GM23338 (cell line): ENCODE measurements around the gene LMO7. TPM values are rescaled to one million over a fixed set of nuclear protein-coding genes. Genes with fewer than 3 reads are reported as not detected.

Source experiments
- ATAC-seq: fragments of 200-7000 bp; cut with Tn5 transposase; 3 replicates; pipeline ENCODE4 v1.9.1; 2020
- DNase-seq: peaks from one replicate; pipeline ENCODE4 v3.0.0-alpha.2; 2015; ENCODE audit warnings: low spot score
- H2AFZ ChIP-seq: fragments of 200-600 bp; sonication (generic); 2 replicates; pipeline ENCODE4 v1.8.0; 2016; ENCODE audit warnings: antibody characterized with exemption, mild to moderate bottlenecking, moderate library complexity
- H3F3A ChIP-seq: fragments of 200-600 bp; sonication (generic); replicated peaks from 2 replicates; pipeline ENCODE4 v1.8.0; 2017; ENCODE audit warnings: antibody characterized with exemption, mixed run types, low read depth
- H3K27ac ChIP-seq: fragments of 200-600 bp; sonication (generic); 2 replicates; pipeline ENCODE4 v1.6.1; 2016; ENCODE audit warnings: low read depth
- H3K27me3 ChIP-seq: fragments of 200-600 bp; sonication (generic); 2 replicates; pipeline ENCODE4 v1.8.0; 2016; ENCODE audit warnings: mild to moderate bottlenecking, mixed run types, moderate library complexity; ENCODE audit not compliant: insufficient read depth
- H3K36me3 ChIP-seq: fragments of 200-600 bp; sonication (generic); 2 replicates; pipeline ENCODE4 v1.8.0; 2016; ENCODE audit warnings: mild to moderate bottlenecking; ENCODE audit not compliant: insufficient read depth
- H3K4me1 ChIP-seq: fragments of 200-600 bp; sonication (generic); 2 replicates; pipeline ENCODE4 v1.8.0; 2016; ENCODE audit warnings: mild to moderate bottlenecking, moderate library complexity; ENCODE audit not compliant: insufficient read depth
- H3K4me2 ChIP-seq: fragments of 200-600 bp; sonication (generic); 2 replicates; pipeline ENCODE4 v1.7.1; 2017; ENCODE audit warnings: mixed run types
- H3K4me3 ChIP-seq: fragments of 200-600 bp; sonication (generic); 2 replicates; pipeline ENCODE4 v1.6.1; 2016; ENCODE audit warnings: mixed run types
- H3K79me2 ChIP-seq: fragments of 200-600 bp; sonication (generic); replicated peaks from 2 replicates; pipeline ENCODE4 v1.8.0; 2017; ENCODE audit warnings: mild to moderate bottlenecking; ENCODE audit not compliant: insufficient read depth
- H3K9me2 ChIP-seq: fragments of 200-600 bp; sonication (generic); 2 replicates; pipeline ENCODE4 v1.8.0; 2017; ENCODE audit not compliant: insufficient read depth
- H4K20me1 ChIP-seq: fragments of 200-600 bp; sonication (generic); replicated peaks from 2 replicates; pipeline ENCODE4 v1.8.0; 2017; ENCODE audit warnings: mild to moderate bottlenecking; ENCODE audit not compliant: insufficient read depth
- H3K27ac Mint-ChIP-seq: 2 replicates; pipeline ENCODE4 v1.8.0; 2020; ENCODE audit warnings: inconsistent platforms, mild to moderate bottlenecking, moderate library complexity, mixed read lengths
- H3K27me3 Mint-ChIP-seq: 3 replicates; pipeline ENCODE4 v1.8.0; 2022; ENCODE audit warnings: low read depth, mild to moderate bottlenecking, moderate library complexity, mixed read lengths, inconsistent platforms; ENCODE audit not compliant: insufficient read depth, poor library complexity
- H3K36me3 Mint-ChIP-seq: 3 replicates; pipeline ENCODE4 v1.8.0; 2021; ENCODE audit warnings: low read depth, mild to moderate bottlenecking, inconsistent platforms, moderate library complexity, mixed read lengths
- H3K4me1 Mint-ChIP-seq: 3 replicates; pipeline ENCODE4 v1.8.0; 2020; ENCODE audit warnings: mild to moderate bottlenecking, inconsistent platforms, mixed read lengths
- H3K4me3 Mint-ChIP-seq: 3 replicates; pipeline ENCODE4 v1.8.0; 2021; ENCODE audit warnings: moderate library complexity, mild to moderate bottlenecking, inconsistent platforms, mixed read lengths
- H3K9me3 Mint-ChIP-seq: 3 replicates; pipeline ENCODE4 v1.8.0; 2020; ENCODE audit warnings: moderate library complexity, mild to moderate bottlenecking, inconsistent platforms, mixed read lengths
- CREB1 ChIP-seq: fragments of 250-450 bp; sonication (Bioruptor Pico); IDR thresholded peaks from 2 replicates; pipeline ENCODE4 v1.5.0; 2020; ENCODE audit warnings: low read depth, mild to moderate bottlenecking, moderate library complexity
- EZH2 ChIP-seq: fragments of 200-600 bp; sonication (generic); IDR thresholded peaks from one replicate; pipeline ENCODE4 v1.8.0; 2017; ENCODE audit warnings: antibody characterized with exemption, mild to moderate bottlenecking, low read depth; ENCODE audit not compliant: unreplicated experiment
- EZH2phosphoT487 ChIP-seq: fragments of 200-600 bp; sonication (generic); IDR thresholded peaks from one replicate; pipeline ENCODE4 v1.8.1; 2018; ENCODE audit warnings: antibody characterized with exemption; ENCODE audit not compliant: unreplicated experiment
- JUNB ChIP-seq: IDR thresholded peaks from one replicate; pipeline ENCODE4 v1.6.1; 2016; ENCODE audit warnings: antibody characterized with exemption; ENCODE audit not compliant: unreplicated experiment
- NANOG ChIP-seq: IDR thresholded peaks from 2 replicates; pipeline ENCODE4 v1.6.1; 2016; ENCODE audit warnings: antibody characterized with exemption, borderline replicate concordance
- POLR2AphosphoS5 ChIP-seq: IDR thresholded peaks from 2 replicates; pipeline ENCODE4 v1.6.1; 2016; ENCODE audit warnings: antibody characterized with exemption, low read depth
- STAT1 ChIP-seq: IDR thresholded peaks from one replicate; pipeline ENCODE4 v1.6.1; 2016; ENCODE audit warnings: antibody characterized with exemption; ENCODE audit not compliant: unreplicated experiment
- ZNF114 ChIP-seq: fragments of 250-450 bp; sonication (Bioruptor Pico); IDR thresholded peaks from 2 replicates; pipeline ENCODE4 v1.5.0; 2020; ENCODE audit warnings: mild to moderate bottlenecking, moderate library complexity
- ZNF331 ChIP-seq: fragments of 250-450 bp; sonication (Bioruptor Pico); IDR thresholded peaks from 2 replicates; pipeline ENCODE4 v1.5.0; 2020; ENCODE audit warnings: low read depth, mild to moderate bottlenecking, moderate library complexity
- polyA plus RNA-seq: library from polyadenylated mRNA; unstranded; fragments of >200 nt; fragmentation: Nextera tagmentation; extraction: Ambion mirVana; gene quantifications from 2 replicates; pipeline ENCODE4 v1.2.1, GENCODE V29; 2016
- total RNA-seq: library from RNA; depleted of rRNA; stranded (reverse); fragments of >200 nt; shearing (Covaris generic); gene quantifications from 2 replicates; pipeline ENCODE4 v1.2.3, GENCODE V29; 2014
- TF ChIP-seq, protein P1 (sequence below): fragments of 250-450 bp; sonication (Bioruptor Pico); IDR thresholded peaks from 2 replicates; pipeline ENCODE4 v1.5.0; 2020; ENCODE audit warnings: mild to moderate bottlenecking, moderate library complexity
- TF ChIP-seq, protein P2 (sequence below), 2 experiments: fragments of 200-600 bp in 1 of 2; sonication (generic) in 1 of 2; conservative IDR thresholded peaks; 2 replicates each; pipeline versions ENCODE4 v1.5.1 to v1.6.1; 2016 to 2017; ENCODE audit warnings: antibody characterized with exemption in 2 of 2, low read depth in 2 of 2, mild to moderate bottlenecking in 2 of 2, moderate library complexity in 1 of 2
- TF ChIP-seq, protein P3 (sequence below): IDR thresholded peaks from 2 replicates; pipeline ENCODE4 v1.6.1; 2016; ENCODE audit warnings: antibody characterized with exemption

Gene LMO7
- total and polyA plus RNA-seq, 2 experiments from 2014 or later, result 22.3 to 26.9 TPM

DNA sequence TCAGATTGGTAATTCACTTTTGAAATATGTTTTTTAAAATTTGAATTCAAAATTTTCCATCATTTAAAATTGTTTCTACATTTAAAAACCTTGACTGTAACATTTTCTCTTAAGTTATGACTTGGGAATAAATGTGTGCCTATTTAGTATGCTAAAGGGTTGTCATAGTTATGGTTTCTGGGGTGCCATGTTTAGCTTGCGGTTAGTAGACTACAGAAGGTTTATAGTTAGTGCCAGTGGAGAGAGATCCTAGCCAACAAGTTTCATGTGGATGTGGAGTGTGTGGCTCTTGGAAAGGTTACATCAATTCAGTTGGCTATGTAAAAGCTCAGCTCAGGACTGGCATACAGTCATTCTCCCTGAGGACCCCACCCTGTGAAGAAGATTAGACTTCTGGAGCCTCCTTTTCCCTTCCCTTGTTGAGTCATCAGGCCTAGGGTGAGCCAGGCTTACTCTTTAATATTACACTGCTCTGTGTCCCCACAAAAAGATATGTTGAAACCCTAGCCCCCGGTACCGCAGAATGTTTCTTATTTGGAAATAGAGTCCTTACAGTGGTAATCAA lies 20.4 kb downstream of the LMO7 start (continued):
- TF ChIP-seq, protein P1, sequence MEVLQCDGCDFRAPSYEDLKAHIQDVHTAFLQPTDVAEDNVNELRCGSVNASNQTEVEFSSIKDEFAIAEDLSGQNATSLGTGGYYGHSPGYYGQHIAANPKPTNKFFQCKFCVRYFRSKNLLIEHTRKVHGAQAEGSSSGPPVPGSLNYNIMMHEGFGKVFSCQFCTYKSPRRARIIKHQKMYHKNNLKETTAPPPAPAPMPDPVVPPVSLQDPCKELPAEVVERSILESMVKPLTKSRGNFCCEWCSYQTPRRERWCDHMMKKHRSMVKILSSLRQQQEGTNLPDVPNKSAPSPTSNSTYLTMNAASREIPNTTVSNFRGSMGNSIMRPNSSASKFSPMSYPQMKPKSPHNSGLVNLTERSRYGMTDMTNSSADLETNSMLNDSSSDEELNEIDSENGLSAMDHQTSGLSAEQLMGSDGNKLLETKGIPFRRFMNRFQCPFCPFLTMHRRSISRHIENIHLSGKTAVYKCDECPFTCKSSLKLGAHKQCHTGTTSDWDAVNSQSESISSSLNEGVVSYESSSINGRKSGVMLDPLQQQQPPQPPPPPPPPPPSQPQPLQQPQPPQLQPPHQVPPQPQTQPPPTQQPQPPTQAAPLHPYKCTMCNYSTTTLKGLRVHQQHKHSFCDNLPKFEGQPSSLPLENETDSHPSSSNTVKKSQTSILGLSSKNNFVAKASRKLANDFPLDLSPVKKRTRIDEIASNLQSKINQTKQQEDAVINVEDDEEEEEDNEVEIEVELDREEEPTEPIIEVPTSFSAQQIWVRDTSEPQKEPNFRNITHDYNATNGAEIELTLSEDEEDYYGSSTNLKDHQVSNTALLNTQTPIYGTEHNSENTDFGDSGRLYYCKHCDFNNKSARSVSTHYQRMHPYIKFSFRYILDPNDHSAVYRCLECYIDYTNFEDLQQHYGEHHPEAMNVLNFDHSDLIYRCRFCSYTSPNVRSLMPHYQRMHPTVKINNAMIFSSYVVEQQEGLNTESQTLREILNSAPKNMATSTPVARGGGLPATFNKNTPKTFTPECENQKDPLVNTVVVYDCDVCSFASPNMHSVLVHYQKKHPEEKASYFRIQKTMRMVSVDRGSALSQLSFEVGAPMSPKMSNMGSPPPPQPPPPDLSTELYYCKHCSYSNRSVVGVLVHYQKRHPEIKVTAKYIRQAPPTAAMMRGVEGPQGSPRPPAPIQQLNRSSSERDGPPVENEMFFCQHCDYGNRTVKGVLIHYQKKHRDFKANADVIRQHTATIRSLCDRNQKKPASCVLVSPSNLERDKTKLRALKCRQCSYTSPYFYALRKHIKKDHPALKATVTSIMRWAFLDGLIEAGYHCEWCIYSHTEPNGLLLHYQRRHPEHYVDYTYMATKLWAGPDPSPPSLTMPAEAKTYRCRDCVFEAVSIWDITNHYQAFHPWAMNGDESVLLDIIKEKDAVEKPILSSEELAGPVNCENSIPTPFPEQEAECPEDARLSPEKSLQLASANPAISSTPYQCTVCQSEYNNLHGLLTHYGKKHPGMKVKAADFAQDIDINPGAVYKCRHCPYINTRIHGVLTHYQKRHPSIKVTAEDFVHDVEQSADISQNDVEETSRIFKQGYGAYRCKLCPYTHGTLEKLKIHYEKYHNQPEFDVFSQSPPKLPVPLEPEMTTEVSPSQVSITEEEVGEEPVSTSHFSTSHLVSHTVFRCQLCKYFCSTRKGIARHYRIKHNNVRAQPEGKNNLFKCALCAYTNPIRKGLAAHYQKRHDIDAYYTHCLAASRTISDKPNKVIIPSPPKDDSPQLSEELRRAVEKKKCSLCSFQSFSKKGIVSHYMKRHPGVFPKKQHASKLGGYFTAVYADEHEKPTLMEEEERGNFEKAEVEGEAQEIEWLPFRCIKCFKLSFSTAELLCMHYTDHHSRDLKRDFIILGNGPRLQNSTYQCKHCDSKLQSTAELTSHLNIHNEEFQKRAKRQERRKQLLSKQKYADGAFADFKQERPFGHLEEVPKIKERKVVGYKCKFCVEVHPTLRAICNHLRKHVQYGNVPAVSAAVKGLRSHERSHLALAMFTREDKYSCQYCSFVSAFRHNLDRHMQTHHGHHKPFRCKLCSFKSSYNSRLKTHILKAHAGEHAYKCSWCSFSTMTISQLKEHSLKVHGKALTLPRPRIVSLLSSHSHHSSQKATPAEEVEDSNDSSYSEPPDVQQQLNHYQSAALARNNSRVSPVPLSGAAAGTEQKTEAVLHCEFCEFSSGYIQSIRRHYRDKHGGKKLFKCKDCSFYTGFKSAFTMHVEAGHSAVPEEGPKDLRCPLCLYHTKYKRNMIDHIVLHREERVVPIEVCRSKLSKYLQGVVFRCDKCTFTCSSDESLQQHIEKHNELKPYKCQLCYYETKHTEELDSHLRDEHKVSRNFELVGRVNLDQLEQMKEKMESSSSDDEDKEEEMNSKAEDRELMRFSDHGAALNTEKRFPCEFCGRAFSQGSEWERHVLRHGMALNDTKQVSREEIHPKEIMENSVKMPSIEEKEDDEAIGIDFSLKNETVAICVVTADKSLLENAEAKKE, result no peak
- TF ChIP-seq EZH2phosphoT487 (no peak), STAT1 (no peak), EZH2 (no peak), POLR2AphosphoS5 (no peak), CREB1 (CRISPR knock-in tag) (no peak), ZNF331 (CRISPR knock-in tag) (no peak)
- TF ChIP-seq, protein P2, sequence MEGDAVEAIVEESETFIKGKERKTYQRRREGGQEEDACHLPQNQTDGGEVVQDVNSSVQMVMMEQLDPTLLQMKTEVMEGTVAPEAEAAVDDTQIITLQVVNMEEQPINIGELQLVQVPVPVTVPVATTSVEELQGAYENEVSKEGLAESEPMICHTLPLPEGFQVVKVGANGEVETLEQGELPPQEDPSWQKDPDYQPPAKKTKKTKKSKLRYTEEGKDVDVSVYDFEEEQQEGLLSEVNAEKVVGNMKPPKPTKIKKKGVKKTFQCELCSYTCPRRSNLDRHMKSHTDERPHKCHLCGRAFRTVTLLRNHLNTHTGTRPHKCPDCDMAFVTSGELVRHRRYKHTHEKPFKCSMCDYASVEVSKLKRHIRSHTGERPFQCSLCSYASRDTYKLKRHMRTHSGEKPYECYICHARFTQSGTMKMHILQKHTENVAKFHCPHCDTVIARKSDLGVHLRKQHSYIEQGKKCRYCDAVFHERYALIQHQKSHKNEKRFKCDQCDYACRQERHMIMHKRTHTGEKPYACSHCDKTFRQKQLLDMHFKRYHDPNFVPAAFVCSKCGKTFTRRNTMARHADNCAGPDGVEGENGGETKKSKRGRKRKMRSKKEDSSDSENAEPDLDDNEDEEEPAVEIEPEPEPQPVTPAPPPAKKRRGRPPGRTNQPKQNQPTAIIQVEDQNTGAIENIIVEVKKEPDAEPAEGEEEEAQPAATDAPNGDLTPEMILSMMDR (conservative IDR thresholded peaks at IDR 0.05; ENCODE audit: low read depth in 2 of 2), result no peak

DNA sequence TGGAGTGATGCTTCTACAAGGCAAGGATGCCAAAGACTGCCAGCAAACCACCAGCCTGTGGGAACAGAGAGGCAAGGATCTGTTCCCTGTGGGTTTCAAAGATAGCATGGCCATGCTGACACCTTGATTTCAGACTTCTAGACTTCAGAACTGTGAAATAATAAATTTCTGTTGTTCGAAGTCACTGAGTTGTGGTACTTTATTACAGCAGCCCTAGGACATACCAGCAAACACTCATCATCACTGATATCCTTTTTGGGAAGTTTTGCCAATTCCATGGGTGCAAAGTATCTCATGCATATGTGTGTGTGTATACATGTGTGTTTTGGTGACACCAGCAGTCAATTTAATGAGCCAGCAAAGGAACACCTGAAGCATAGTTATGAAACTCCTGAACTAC lies 21.0 kb downstream of the LMO7 start:
- no peak for DNase-seq
- no peaks in the 10 kb centered on the region for H3K9me2 ChIP-seq
- Mint-ChIP-seq H3K27me3 (peaks cover 2% of the 10 kb centered on the region), H3K27ac (no peak overlapping the region), H3K9me3 (no peaks in the 10 kb centered on the region), H3K4me1 (no peaks in the 10 kb centered on the region), H3K36me3 (no peaks in the 10 kb centered on the region), H3K4me3 (no peak overlapping the region)
- no peak overlapping the region for H3K4me3 ChIP-seq
- H3K36me3 ChIP-seq, result no peaks in the 10 kb centered on the region
- no peak overlapping the region for H3K27ac ChIP-seq
- H3K79me2 ChIP-seq, result no peaks in the 10 kb centered on the region
- H3K27me3 ChIP-seq, result no peaks in the 10 kb centered on the region
- no peaks in the 10 kb centered on the region for H3K4me1 ChIP-seq
- no peak for ATAC-seq
- H3K4me2 ChIP-seq, result no peak overlapping the region
- no peaks in the 10 kb centered on the region for H3F3A ChIP-seq
- H4K20me1 ChIP-seq, result 0 out of 2 replicates have a peak, but pooled peaks cover 2% of the 10 kb centered on the region
- no peak overlapping the region for H2AFZ ChIP-seq
- TF ChIP-seq JUNB (no peak), EZH2 (no peak), ZNF114 (CRISPR knock-in tag) (no peak), CREB1 (CRISPR knock-in tag) (no peak), NANOG (no peak), ZNF331 (CRISPR knock-in tag) (no peak), STAT1 (no peak)
- TF ChIP-seq, protein P3, sequence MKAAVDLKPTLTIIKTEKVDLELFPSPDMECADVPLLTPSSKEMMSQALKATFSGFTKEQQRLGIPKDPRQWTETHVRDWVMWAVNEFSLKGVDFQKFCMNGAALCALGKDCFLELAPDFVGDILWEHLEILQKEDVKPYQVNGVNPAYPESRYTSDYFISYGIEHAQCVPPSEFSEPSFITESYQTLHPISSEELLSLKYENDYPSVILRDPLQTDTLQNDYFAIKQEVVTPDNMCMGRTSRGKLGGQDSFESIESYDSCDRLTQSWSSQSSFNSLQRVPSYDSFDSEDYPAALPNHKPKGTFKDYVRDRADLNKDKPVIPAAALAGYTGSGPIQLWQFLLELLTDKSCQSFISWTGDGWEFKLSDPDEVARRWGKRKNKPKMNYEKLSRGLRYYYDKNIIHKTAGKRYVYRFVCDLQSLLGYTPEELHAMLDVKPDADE, result no peak
